Superior temporal gyrus (tissue), 1 donor: ENCODE data around the gene SAMD14.

Source experiments
- DNase-seq: peaks from one replicate; pipeline ENCODE4 v3.0.0-alpha.2; 2016; ENCODE audit errors: extremely low spot score

The SAMD14 gene

DNA sequence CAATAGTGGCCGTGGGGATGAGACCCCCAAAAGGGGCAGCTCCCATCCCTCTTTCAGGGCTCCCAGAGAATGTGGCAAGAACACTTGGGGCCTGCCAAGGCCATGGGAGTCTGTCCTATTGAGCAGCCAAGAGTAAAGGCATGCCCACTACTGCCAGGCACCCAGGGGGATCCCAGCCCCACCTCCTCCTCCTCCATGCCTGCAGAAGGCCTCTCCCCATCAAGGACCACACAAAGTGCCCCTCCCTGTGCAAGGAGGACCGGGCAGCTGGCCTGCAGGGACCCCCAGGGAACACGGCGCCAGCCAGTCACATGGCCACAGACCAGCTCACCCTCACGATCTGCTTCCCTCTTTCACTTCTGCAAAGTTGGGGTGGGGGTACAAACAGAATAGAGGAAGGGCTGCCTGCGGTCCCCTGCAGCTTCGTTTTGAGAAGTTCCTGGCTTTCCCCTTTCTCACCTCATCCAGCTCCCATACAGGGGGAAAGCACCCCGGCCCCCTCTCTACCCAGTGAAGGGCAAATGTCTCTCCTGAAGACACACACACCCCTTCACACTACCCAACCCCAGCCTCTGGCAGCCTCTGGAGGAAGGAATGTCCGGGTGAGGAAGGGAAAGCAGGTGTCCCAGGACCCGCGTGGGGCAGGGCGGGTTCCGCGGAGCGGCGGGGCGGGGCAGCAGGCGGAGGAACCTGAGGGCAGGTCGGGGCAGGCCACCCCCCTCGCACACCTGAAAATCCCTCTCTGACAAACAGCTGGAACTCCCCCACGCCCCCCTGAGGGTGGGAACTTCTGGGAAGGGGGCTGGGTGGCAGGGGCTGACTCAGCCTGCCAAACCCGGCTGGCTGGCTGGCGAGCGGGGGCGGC, 18.5 kb upstream of the SAMD14 start:
- peak; percentile 43 for DNase-seq

DNA sequence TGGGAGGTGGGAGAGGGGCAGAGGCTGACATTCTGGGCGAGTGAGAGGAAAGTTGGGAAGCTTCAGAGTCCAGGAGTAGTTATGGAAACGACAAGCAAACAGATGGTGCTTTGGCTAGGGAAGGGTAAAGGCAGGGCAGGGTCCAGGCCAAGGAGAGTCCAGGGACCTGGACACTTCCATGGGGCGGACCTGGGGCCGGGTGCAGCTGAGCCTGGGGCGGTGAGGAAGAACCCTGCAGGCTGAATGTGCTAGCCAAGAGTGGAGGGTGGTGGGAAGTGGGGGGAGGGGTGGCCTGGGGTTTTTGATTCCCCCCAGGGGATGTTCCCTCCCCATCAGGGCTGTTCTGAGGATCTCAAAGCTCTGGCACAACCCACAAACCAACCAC, 17.9 kb upstream of the SAMD14 start:
- DNase-seq = no peak

DNA sequence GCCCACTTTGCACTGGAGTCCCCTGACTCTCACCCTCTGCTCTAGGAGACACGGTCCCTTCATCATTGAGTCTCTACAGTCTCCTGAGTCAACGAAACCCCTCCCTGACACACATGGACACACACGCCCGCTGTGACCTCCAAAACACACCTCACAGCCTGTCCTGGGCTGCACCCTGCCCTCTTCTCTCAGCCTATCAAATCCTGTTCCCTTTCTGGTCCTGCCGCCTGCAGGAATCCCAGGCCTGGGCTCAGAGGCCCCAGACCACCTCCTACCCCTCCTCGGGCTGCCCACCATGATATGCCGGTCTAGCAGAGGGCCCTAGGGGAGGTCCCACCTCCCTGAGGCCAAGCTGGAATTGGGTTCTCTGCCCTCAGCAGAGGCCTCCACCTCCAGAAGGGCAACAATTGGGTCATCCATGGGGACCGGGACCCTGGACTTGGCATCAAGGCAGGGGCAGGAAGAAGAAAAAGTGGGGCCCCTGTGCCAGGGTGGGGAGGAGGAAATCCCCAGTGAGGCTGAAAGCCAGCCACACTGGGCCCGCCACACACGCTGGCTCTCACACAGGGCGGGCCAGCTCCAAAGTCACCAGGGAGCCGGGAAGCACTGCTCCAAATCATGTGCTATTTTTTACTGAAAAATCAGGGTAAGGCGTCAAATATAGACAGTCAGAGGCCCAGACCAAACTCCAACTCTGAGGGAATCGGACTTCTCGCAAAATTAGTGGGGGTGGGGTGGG, 17.1 kb upstream of the SAMD14 start:
- no peak for DNase-seq

DNA sequence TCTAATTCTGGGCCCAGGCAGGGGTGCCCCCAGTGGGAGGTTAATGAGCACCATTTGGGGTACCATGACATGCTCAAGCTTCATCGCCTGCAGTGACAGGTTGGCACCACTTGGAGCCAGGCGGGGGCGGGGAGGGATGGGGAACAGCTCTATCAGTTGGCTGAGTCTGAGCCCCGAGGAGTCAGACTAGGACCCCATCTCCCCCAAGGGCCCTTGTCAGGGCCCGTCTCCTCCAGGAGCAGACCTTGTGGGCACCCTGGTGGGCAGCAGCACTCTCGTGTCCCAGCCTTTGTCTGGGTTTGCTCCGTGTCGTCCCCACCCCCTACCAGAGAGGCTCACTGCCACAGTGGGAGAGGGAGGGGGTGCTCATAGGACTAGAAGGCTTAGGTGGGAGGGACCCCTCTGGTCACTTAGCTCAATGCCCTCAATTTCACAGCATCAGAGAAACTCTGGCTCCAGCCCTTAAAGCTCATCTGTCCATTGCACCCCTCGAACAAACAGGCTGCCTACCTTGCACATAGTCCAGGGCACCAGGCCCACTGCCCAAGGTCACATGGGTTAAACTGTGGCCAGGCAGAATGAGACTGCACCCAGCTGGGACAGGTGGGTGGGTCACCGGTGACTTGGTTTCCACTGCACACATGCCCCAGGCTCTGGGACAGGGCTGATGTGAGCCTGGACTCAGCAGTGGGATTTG, 16.4 kb upstream of the SAMD14 start:
- DNase-seq = no peak

DNA sequence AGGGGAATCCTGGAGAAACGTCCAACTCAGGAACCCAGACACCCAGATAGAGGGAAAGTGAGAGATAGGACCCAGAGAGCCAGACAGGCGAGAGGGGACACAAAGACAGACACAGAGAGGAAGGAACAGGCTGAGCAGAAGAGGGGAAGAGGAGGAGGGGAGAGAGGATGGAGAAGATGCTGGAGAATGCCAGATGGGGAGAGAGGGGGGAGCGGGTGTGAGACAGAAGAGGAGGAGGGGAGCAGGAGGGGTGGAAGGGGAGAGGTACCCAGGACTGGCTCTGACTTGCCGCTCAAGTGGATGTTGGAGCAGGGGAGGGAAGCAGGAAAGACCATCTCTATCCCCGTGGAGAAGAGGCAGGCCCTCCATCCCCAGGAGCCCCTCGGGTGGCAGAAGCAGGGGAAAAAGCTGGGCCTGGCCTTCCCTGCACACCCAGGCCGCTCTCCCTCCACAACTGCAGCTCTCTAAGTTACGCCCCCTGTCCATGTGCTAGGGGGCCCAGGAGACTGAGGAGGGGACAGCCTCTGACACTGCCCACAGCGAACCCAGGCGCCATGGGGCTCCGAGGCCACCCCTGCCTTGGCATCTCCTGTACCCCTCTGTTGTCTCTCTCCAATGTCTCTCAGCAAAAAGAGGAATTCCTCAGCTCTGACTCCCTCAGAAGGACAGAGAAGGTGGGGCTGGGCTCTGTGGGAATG, 15.7 kb upstream of the SAMD14 start:
- no peak for DNase-seq

DNA sequence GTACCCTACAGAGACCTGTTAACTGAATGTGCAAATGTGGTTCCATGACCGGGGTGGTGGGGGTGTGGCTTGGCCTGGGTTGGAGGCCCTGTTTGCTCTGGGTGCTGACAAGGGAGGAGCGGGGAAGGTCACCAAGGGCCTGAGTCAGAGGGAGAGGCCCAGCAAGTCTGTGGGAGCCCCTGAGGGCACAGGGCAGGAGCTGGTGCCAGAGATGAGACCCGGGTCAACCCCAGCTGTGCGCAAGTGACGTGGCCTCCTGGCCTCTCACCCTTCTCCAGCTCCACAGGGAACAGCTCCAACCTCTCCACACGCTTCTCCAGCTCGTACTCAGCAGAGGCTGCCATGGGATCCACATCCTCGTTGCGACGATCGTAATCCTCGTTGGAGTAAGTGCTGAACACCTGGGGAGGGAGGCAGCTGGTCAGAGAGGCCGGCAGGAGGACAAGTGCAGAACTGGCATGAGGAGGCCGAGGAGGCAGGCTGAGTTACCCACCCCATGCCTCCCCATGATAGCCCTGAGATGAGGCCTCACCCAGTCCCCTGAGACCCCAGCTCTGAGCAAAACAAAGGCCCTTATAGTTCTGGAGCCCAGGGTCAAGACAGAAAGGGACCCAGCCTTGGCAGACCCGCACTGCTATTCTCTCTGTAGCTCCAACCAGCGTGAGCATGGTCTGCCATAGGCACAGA, 15.0 kb upstream of the SAMD14 start:
- no peak for DNase-seq

DNA sequence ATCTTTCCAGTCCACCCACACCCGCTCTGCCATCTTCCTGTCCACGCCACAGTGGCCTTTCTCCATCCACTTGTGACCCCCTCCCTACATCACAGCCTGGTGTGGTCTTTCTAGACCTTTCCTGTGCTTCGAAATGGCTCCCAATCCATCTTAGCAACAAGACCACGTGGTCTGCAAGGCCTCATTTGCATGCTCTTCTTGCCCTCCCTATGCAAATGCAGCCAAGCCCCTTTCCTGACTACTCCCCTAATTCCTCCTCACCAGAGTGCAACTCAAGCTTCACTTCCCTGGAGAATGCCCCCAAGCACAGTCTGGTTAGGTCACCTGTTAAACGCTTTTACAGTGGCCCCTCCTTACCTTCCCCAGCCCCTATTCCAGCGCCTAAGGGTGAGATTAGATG, 14.4 kb upstream of the SAMD14 start:
- DNase-seq = no peak

DNA sequence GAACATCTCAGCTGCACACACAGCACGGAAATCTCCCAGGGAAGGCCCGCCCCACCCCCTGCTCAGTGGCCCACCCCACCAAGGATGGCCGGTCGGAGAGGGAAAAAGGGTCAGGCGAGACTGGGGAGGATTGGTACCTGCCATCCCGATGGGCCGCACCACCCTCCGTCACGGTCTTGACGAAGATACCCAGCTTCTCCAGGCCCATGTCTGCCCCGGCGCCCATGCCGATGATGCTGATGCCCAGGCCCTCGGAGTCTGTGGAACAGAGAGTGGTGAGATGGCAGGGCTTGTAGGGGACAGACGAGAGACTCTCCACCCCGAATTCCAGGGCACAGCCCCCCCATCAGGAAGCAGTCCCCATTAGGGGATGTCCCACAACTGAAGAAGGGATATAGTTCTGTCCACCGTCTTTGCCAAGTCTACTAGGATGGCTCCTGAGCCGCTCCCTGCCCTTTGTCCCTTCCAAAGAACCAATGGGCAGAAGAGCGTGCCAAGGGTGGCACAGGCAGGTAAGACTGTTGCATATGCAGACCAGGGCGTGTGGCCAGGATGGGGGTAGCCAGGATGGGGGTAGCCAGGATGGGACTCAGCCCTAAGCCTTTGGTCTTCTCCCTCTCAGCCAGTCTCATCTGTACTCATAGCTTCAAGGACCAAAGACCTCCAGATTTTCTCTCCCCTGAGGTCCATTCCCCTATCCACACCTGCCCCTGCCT, 13.7 kb upstream of the SAMD14 start:
- DNase-seq = no peak

DNA sequence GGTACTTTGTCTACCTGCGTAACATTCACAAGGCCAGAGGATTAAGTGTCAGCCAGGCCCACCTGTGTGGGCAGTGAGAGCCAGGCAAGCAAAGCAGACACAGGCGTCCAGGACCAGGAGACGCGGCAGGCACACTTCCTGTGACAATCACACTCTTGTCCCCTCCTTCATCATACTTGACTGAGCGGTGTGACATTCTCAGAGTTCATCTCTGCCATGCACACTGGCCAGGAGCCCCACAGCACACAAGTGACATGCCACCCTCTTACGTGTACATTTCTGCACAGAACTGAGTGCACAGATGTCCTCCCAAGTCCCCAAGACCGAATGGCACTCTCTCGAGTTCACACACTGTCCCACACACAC, 11.8 kb upstream of the SAMD14 start:
- no peak for DNase-seq

DNA sequence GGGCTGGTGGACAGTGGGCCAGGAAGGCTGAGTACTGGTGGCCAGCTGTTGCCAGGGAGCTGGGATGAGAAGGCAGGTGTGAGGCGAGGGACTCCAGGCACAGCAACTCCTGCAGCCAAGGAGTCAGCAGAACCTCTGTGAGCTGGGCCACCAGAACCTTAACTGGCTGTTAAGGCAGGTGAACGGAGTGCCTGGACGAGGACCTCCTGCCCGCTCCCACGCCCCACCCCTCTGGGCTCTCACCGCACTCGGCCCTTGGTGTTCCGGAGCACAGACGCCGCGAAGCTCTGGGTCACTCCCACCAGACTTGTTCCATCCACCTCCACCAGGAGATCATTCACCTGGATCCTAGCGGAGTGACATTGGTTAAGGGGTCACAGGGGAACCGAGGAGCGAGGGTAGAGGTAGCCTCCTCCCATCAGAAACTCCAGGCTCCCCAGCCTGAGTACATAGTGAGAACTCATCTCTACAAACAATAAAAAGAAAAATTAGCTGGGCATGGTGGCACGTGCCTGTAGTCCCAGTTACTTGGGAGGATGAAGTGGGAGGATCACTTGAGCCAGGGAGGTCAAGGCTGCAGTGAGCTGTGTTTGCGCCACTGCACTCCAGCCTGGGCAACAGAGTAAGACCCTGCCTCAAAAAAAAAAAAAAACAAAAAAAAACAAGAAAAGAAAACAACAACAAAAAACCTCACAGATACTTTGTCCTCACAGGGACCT, 11.2 kb upstream of the SAMD14 start:
- no peak for DNase-seq

DNA sequence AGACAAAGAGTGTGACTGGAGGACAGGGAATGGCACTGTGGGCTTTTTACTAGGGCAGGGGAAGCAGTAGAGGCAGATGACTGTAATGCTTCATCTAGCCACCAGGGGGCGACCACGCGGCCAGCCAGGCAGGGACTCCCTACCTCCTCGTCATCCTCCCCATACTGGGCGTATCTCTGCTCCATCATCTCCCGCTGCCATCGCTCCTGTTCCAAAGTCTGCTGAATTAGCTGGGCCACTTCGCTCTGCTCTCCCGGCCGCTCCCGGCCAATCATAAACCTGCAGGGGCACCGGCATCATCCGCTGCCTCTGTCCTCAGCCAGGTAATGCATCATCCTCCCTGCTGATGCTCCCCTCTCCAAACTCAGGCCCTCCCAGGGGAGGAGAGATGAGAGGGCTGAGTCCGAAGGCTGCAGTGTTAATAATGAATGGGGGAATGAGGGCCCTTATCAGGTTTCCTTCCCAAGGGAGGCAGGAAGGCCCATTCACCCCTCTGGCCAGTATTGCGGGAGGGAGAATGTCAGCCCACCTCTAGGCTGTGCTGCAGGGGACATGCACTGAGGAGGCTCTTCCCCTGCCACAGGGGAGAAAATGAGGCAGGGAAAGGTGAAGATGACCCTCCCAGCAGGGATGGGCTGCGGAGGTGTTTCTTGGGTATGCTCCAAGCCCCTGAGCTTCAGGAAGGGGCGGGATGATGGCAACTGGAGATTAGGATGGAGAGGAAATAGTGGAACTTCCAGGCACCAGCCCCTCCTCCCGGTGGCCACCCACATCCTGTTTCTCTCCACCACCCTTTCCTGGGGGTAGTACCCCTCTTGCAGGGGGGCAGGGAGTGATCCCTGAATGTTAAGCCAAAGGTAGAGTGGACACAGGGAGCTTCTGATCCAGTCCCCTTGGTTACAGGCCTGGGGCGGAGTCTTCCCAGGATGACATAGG, 10.3 kb upstream of the SAMD14 start:
- DNase-seq = peak; percentile 69

DNA sequence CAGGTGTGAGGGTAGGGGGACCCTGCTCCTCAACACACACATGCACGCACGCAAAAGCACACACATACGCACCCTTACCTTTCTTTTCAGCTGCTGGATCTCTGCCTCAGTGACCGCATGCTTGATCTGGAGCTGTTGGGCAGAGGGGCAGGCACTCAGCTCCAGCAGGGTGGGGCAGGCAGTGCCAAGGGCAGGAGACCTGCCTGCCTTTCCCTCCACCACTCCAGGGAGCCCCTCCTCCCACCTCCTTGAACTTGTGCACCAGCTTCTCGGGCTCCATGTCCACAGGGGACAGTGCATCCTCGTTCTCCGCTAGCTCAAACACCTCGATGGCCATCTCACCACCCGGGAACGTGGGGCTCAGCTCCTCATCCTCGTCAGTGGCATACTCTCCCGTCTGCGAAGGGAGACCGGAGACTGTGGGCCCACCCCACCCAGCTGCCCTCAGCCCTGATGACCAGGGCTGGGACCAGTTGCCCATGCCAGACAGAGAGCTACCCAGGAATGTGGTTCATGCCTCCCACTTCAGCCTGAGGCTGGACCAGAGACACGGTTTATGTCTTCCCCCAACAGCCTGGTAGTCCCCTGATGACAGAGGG, 9.3 kb upstream of the SAMD14 start:
- DNase-seq = no peak

DNA sequence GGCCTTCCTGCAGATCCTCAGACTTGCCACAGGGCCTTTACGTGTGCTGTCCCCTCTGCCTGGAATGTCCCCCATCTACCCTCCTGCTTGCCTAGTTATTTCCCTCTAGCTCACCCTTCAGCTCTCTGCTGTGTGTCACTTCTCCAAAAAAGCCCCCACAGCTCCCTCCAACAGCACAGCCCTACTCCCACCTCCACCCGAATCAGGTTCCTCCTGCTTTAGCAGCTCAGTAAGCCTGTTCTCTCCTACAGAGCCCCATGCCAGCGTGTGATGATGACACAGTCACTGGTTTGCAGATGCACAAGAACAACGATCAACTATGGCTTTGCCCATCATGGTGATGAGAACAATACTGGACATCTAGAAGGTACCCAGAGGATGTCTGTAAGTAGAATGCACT, 7.1 kb upstream of the SAMD14 start:
- no peak for DNase-seq

DNA sequence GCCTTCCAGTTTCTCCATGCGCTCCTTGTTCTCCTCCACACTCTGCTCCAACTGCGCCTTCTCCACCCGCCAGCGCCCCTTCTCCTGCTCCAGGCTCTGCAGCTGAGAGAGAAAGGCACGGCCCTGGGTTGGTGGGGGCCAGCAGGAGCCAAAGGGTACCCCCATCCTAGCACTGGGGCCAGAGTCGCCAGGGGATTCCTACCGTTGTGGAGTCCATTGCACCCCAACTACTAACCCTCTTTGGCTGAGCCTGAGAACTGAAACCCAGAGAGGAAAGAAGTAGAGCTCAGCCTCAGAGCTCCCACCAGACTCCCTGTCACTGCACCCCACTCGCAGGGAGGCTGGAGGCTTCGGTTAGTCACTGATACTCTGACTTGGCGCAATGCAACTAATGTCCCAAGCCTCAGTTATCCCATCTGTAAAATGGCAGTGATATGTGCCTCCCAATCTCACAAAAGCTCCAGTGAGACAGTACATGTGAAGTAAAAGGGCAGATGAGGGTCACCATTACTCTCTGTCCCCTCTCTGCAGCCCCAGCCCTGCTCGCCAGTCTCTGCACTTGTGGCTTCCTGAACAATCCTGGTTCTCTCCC, 6.2 kb upstream of the SAMD14 start:
- no peak for DNase-seq

DNA sequence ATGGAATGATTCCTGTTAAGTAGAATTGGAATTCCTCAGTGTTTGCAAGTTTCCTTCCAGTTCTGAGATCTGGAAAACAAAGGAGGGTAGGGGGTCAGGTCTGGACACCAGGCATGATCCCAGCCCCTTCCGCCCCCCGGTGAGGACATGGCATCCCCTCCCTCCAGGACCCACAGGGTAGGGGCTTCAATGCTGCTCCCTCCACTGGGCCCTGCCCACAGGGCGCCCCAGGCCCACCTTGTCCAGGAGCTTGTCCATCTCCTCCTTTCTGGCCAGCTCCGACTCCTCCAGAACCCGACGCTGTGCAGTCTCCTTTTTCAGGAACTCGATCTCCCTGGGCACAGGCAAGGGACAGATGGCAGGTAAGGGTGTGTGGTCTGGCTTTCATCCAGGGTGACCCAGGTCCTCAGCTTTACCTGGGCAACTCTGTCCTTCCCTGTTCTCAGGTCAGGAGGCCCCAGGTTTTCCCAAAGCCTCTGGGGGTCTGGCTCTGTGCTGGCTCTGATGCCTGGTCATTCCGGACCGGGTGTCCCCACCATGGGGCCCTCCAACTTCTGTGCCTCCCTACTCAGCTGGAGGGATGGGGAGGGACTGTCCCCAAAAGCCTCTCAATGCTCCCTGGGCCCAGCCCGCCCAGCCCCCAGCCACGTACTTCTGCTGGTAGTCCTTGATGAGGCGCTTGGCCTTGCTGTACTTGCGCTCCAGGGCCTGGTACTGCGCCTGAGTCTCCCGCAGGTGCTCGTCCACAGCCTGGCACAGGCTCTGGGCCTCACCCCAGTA, 5.5 kb upstream of the SAMD14 start:
- DNase-seq = no peak

DNA sequence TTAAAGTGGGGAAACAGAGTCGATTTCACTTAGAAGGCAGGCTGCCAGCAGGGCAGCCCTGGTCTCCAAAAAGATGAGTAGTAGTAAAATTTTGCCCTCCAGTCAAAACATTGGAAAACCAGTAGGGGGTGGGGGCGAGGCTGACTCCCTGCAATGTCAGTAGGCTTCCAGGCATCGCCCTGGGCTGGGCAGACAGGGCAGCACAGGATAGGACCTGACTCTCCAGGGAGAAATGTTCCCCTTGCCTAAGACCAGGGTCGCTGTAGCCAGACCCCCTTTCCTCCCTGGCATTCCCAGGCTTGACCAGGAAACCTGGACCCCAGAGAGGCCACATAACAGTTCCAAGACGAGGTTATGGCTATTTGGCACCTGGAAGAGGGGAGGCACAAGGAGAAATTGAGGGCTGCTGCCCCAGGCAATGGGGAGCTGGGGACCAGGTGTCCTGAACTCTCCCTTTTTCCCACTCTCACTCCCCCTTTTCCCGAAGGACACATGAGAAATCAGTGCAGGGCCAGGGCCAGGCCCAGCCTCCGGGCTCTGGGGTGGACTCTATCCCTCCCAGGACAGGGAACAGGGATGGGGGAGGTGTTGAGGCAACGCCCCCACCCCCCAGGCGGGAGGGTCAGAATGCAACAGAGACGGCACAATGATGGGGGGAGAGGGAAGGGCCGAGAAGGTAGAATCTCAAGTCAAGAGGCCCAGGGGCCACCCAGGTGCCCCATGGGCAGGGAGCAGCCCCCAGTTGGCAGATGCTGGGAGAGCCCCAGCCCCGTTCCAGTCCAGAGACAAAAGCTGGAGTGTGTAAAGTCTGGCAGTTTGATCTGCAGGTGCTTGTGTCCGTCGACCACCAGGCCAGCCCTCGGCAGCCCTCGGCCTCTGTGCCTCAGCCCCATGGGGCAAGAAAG, 4.5 kb upstream of the SAMD14 start:
- no peak for DNase-seq

DNA sequence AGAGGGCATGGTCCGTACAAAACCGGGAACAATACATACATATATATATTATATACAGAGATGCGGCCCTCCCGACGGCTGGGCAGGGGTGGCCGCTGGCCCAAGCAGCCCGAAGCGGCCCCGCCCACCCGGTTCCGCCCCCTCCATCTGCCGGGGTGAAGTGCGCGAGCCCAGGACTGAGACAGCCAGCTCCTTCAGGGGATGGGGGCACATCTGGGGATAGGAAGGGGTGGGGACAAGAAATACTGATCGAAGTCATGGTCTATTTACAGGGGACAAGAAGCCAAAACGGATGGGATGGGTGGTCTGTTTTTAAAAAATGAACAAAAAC, 3.8 kb upstream of the SAMD14 start:
- DNase-seq = no peak
